ENCODE data around the gene ZNF142. TPM values are rescaled to one million over a fixed set of nuclear protein-coding genes. Genes with fewer than 3 reads are reported as not detected.

Gene ZNF142
- total and polyA plus RNA-seq, 10 donors = 2.9 to 33.0 (median 29.3) TPM

DNA sequence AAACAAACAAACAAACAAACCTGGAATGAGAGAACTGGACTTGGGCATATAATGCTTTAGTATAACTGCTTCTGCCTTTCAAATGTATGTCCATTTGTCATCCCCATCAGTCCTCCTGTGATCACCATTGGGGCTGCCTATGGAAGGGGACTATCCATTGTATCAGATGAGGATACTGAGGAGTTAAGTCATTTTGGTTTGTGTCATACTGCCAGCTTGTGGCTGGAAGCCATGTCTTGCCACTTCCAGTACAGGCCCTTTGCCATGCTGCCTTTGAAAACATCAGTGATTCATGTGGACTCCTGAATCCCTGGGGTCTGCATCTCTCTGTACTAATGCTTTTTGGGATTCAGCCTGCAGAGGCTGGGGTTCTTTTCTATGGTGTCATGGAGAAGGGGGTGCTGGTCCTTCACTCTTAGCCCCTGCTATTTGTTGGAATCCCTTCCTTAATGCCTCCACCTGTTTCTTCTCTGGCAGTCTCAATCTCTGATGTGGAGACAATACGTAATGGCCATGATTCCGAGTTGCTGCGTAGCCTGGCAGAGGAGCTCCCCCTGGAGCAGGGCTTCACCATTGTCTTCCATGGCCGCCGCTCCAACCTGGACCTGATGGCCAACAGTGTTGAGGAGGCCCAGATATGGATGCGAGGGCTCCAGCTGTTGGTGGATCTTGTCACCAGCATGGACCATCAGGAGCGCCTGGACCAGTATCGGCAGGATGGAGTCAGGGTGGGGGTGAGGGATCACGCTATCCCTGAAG is 41.1 kb downstream of the ZNF142 start:
- H3K27ac ChIP-seq = no peak overlapping the region
- H3K27me3 ChIP-seq (replicated peaks in 1 of 7) = no peaks in the 10 kb centered on the region
- WGBS, 5 donors = 86 to 93% (median 92%) methylated on average over 8 to 9 of the region's 9 CpGs
- TF ChIP-seq POLR2A (IDR thresholded peaks at IDR 0.05) (no peak), POLR2AphosphoS5 (IDR thresholded peaks at IDR 0.05) (no peak), CTCF (IDR thresholded peaks at IDR 0.05 in 8 of 11, conservative IDR thresholded peaks at IDR 0.05 in 3 of 11) (no peak)
- no peak overlapping the region for H3K4me3 ChIP-seq
- H3K36me3 ChIP-seq = no peaks in the 10 kb centered on the region
- no peaks in the 10 kb centered on the region for H3K9me3 ChIP-seq
- peaks cover 0 to 10% (median 4%) of the 10 kb centered on the region in 6 donors for H3K4me1 ChIP-seq
- no peak for DNase-seq
- intact Hi-C loops (cut with DNase I; ENCODE audit: low total_unique reads) = no loop called here

GRCh38 chr2:218615868-218616315 is 43.5 kb downstream of the ZNF142 start:
- DNase-seq = no peak
- intact Hi-C loops (cut with DNase I; ENCODE audit: low total_unique reads) = no loop called here
- Histone ChIP-seq H3K9me3 (no peaks in the 10 kb centered on the region), H3K4me3 (no peak overlapping the region), H3K27ac (no peak overlapping the region), H3K4me1 (no peaks in the 10 kb centered on the region), H3K36me3 (no peaks in the 10 kb centered on the region), H3K27me3 (replicated peaks in 1 of 7) (no peaks in the 10 kb centered on the region)
- WGBS, 5 donors = 88 to 94% (median 91%) methylated on average over 6 of the region's 6 CpGs
- TF ChIP-seq CTCF (IDR thresholded peaks at IDR 0.05 in 8 of 11, conservative IDR thresholded peaks at IDR 0.05 in 3 of 11) (no peak), POLR2AphosphoS5 (IDR thresholded peaks at IDR 0.05) (no peak), POLR2A (IDR thresholded peaks at IDR 0.05) (no peak)

- peak within 1 kb of the TSS in 4 of 8 donors; percentile 28 to 33 (median 29) for H3K27ac ChIP-seq
- TF ChIP-seq CTCF (IDR thresholded peaks at IDR 0.05 in 8 of 11, conservative IDR thresholded peaks at IDR 0.05 in 3 of 11) = peak in 1 of 11 experiments; percentile 10
- no peak for TF ChIP-seq POLR2A (IDR thresholded peaks at IDR 0.05)
- peak in 1 of 3 donors; percentile 10 for TF ChIP-seq POLR2AphosphoS5 (IDR thresholded peaks at IDR 0.05)
Measured at GRCh38 chr2:218607436-218608115, 51.8 kb downstream of the ZNF142 start, which contains the start of gene PLCD4. PLCD4 (plus strand) TSS chr2:218607899; CDS start chr2:218615740, 7,841 bp downstream.

GRCh38 chr2:218605432-218605831 is 54.0 kb downstream of the ZNF142 start:
- no peak for DNase-seq
- Histone ChIP-seq H3K27ac (no peak overlapping the region), H3K9me3 (no peaks in the 10 kb centered on the region), H3K4me3 (no peak overlapping the region), H3K36me3 (no peaks in the 10 kb centered on the region), H3K4me1 (no peaks in the 10 kb centered on the region), H3K27me3 (replicated peaks in 1 of 7) (peaks cover 0 to 9% (median 0%) of the 10 kb centered on the region in 7 donors)
- TF ChIP-seq POLR2AphosphoS5 (IDR thresholded peaks at IDR 0.05) (no peak), CTCF (IDR thresholded peaks at IDR 0.05 in 8 of 11, conservative IDR thresholded peaks at IDR 0.05 in 3 of 11) (no peak), POLR2A (IDR thresholded peaks at IDR 0.05) (no peak)
- 73 to 100% (median 87%) methylated on average over 2 of the region's 2 CpGs for WGBS, 5 donors
- intact Hi-C loops (cut with DNase I; ENCODE audit: low total_unique reads) = no loop called here

More at GRCh38 chr2:218607436-218608115, 51.8 kb downstream of the ZNF142 start, which contains the start of gene PLCD4:
- Histone ChIP-seq H3K4me1 (no peaks in the 10 kb centered on the region), H3K27me3 (replicated peaks in 1 of 7) (peaks cover 0 to 9% (median 0%) of the 10 kb centered on the region in 7 donors), H3K4me3 (no peak within 1 kb of the TSS), H3K36me3 (no peaks in the 10 kb centered on the region), H3K9me3 (no peaks in the 10 kb centered on the region)
- intact Hi-C loops (cut with DNase I; ENCODE audit: low total_unique reads) = no loop called here
- 27 to 45% (median 34%) methylated on average over 8 of the region's 8 CpGs for WGBS, 5 donors
- DNase-seq = no peak
